Measurements from ENCODE around the gene AMTN.

GRCh38 chr4:70511365-70511764, 7.0 kb upstream of the AMTN start:
- no peak for TF ChIP-seq CTCF (IDR thresholded peaks at IDR 0.05)
- TF ChIP-seq POLR2A (IDR thresholded peaks at IDR 0.05): no peak
